ENCODE data around the gene CHMP6.

The CHMP6 gene

GRCh38 chr17:80960797-80961452, 30.7 kb upstream of the CHMP6 start:
- no peak for TF ChIP-seq JUND (IDR thresholded peaks at IDR 0.05; ENCODE audit: low read depth)
- DNase-seq (ENCODE audit: low read depth in 1 of 2, low spot score in 1 of 2): no peak
- in situ Hi-C loops (cut with HindIII; ENCODE audit: low pct_unique_long_range_greater_than_20kb, low sequenced_read_pairs): no loop called here

GRCh38 chr17:80961541-80962330, 29.9 kb upstream of the CHMP6 start:
- no peak for TF ChIP-seq JUND (IDR thresholded peaks at IDR 0.05; ENCODE audit: low read depth)
- in situ Hi-C loops (cut with HindIII; ENCODE audit: low pct_unique_long_range_greater_than_20kb, low sequenced_read_pairs): no loop called here
- DNase-seq (ENCODE audit: low read depth in 1 of 2, low spot score in 1 of 2): no peak

- no peak for TF ChIP-seq JUND (IDR thresholded peaks at IDR 0.05; ENCODE audit: low read depth)
- in situ Hi-C loops (cut with HindIII; ENCODE audit: low pct_unique_long_range_greater_than_20kb, low sequenced_read_pairs): no loop called here
- DNase-seq (ENCODE audit: low read depth in 1 of 2, low spot score in 1 of 2): no peak
These were observed 29.0 kb upstream of the CHMP6 start for GRCh38 chr17:80962356-80963329.

- in situ Hi-C loops (cut with HindIII; ENCODE audit: low pct_unique_long_range_greater_than_20kb, low sequenced_read_pairs): no loop called here
- DNase-seq (ENCODE audit: low read depth in 1 of 2, low spot score in 1 of 2): no peak
- no peak for TF ChIP-seq JUND (IDR thresholded peaks at IDR 0.05; ENCODE audit: low read depth)
These were observed 27.7 kb upstream of the CHMP6 start for GRCh38 chr17:80963812-80964543.

GRCh38 chr17:80964544-80964856, 27.1 kb upstream of the CHMP6 start:
- in situ Hi-C loops (cut with HindIII; ENCODE audit: low pct_unique_long_range_greater_than_20kb, low sequenced_read_pairs): no loop called here

GRCh38 chr17:80964859-80965580, 26.6 kb upstream of the CHMP6 start:
- in situ Hi-C loops (cut with HindIII; ENCODE audit: low pct_unique_long_range_greater_than_20kb, low sequenced_read_pairs): no loop called here
- no peak for TF ChIP-seq JUND (IDR thresholded peaks at IDR 0.05; ENCODE audit: low read depth)
- no peak for DNase-seq (ENCODE audit: low read depth in 1 of 2, low spot score in 1 of 2)

More at GRCh38 chr17:80964544-80964856, 27.1 kb upstream of the CHMP6 start:
- DNase-seq (ENCODE audit: low read depth in 1 of 2, low spot score in 1 of 2): no peak
- TF ChIP-seq JUND (IDR thresholded peaks at IDR 0.05; ENCODE audit: low read depth): no peak

GRCh38 chr17:80965606-80966005, 26.0 kb upstream of the CHMP6 start:
- in situ Hi-C loops (cut with HindIII; ENCODE audit: low pct_unique_long_range_greater_than_20kb, low sequenced_read_pairs): no loop called here
- no peak for TF ChIP-seq JUND (IDR thresholded peaks at IDR 0.05; ENCODE audit: low read depth)
- DNase-seq (ENCODE audit: low read depth in 1 of 2, low spot score in 1 of 2): no peak

GRCh38 chr17:80967404-80967872, 24.2 kb upstream of the CHMP6 start:
- TF ChIP-seq JUND (IDR thresholded peaks at IDR 0.05; ENCODE audit: low read depth): no peak
- no peak for DNase-seq (ENCODE audit: low read depth in 1 of 2, low spot score in 1 of 2)
- in situ Hi-C loops (cut with HindIII; ENCODE audit: low pct_unique_long_range_greater_than_20kb, low sequenced_read_pairs): no loop called here

GRCh38 chr17:80968602-80969029, 23.0 kb upstream of the CHMP6 start:
- in situ Hi-C loops (cut with HindIII; ENCODE audit: low pct_unique_long_range_greater_than_20kb, low sequenced_read_pairs): no loop called here
- no peak for TF ChIP-seq JUND (IDR thresholded peaks at IDR 0.05; ENCODE audit: low read depth)
- DNase-seq (ENCODE audit: low read depth in 1 of 2, low spot score in 1 of 2): no peak

GRCh38 chr17:80969030-80969673, 22.5 kb upstream of the CHMP6 start:
- no peak for TF ChIP-seq JUND (IDR thresholded peaks at IDR 0.05; ENCODE audit: low read depth)
- no peak for DNase-seq (ENCODE audit: low read depth in 1 of 2, low spot score in 1 of 2)
- in situ Hi-C loops (cut with HindIII; ENCODE audit: low pct_unique_long_range_greater_than_20kb, low sequenced_read_pairs): no loop called here

- no peak for TF ChIP-seq JUND (IDR thresholded peaks at IDR 0.05; ENCODE audit: low read depth)
- in situ Hi-C loops (cut with HindIII; ENCODE audit: low pct_unique_long_range_greater_than_20kb, low sequenced_read_pairs): no loop called here
- no peak for DNase-seq (ENCODE audit: low read depth in 1 of 2, low spot score in 1 of 2)
These were observed 22.0 kb upstream of the CHMP6 start for GRCh38 chr17:80969674-80970043.
